Suprapubic skin (tissue), 4 donors: ENCODE results near the gene TXNDC17. TPM values are rescaled to one million over a fixed set of nuclear protein-coding genes. Genes with fewer than 3 reads are reported as not detected.

Source experiments
- DNase-seq, 2 donors: peaks; one replicate each; pipeline ENCODE4 v3.0.0-alpha.2; 2019; ENCODE audit warnings: low spot score in 2 of 2
- H3K27ac ChIP-seq: fragments of 200-600 bp; sonication (generic); one replicate; pipeline ENCODE4 v1.5.1; 2019
- H3K27me3 ChIP-seq: fragments of 200-600 bp; sonication (generic); one replicate; pipeline ENCODE4 v1.5.1; 2019
- H3K36me3 ChIP-seq: fragments of 200-600 bp; sonication (generic); one replicate; pipeline ENCODE4 v1.5.1; 2019
- H3K4me1 ChIP-seq: fragments of 200-600 bp; sonication (generic); one replicate; pipeline ENCODE4 v1.5.1; 2019
- H3K4me3 ChIP-seq: fragments of 200-600 bp; sonication (generic); one replicate; pipeline ENCODE4 v1.5.1; 2019; ENCODE audit warnings: mild to moderate bottlenecking
- H3K9me3 ChIP-seq: fragments of 200-600 bp; sonication (generic); one replicate; pipeline ENCODE4 v1.5.1; 2019
- EP300 ChIP-seq: sonication (generic); formaldehyde crosslinking; IDR thresholded peaks from one replicate; pipeline ENCODE4 v1.6.1; 2017; ENCODE audit warnings: antibody characterized with exemption
- POLR2A ChIP-seq, 2 donors: fragments of 450-650 bp; IDR thresholded peaks; one replicate each; pipeline ENCODE4 v1.6.1; 2017; ENCODE audit warnings: antibody characterized with exemption in 2 of 2, mild to moderate bottlenecking in 2 of 2, moderate library complexity in 2 of 2
- POLR2AphosphoS5 ChIP-seq, 3 donors: sonication (generic); formaldehyde crosslinking; IDR thresholded peaks; one replicate each; pipeline ENCODE4 v1.6.1; 2017; ENCODE audit warnings: antibody characterized with exemption in 3 of 3
- WGBS: methylation state at CpG from one replicate; pipeline ENCODE4 v1.1.5; 2018; 5-methylcytosine and 5-hydroxymethylcytosine counted together
- total RNA-seq, 4 donors: library from RNA; depleted of rRNA; stranded (reverse); fragments of >200 nt; gene quantifications; one replicate each; pipeline ENCODE4 v1.1.0, GENCODE V29; 2016
- TF ChIP-seq, protein P1 (sequence below), 2 donors: fragments of 200-600 bp in 1 of 2; fragments of 450-650 bp in 1 of 2; sonication (generic) in 1 of 2; IDR thresholded peaks; one replicate each; pipeline ENCODE4 v1.5.1; 2016 to 2019; ENCODE audit warnings: antibody characterized with exemption in 2 of 2, mild to moderate bottlenecking in 1 of 2, moderate library complexity in 1 of 2

Gene TXNDC17
- total RNA-seq, 4 donors from 2014 or later: 30.0 to 153 (median 92.9) TPM

DNA sequence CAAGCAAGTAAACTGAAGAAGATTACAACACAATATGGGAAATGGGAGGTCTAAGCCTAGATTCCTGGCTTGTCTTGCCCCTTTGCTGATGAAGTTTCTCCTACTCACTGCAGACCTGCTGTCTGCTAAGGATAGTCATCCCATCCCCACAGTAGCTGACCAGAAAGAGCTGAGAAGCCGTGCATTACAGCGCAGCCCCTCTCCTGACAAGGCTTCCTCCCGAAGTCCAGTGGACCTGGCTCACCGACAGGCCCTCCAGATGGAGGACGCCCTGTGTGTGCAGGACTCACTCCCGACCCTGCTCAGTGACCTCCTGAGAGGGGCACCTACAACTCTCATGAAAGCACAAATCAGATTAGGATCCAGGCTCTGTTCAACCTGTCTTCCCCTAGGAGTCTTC is 35.7 kb upstream of the TXNDC17 start:
- DNase-seq: no peak
- H3K27ac ChIP-seq: no peak overlapping the region
- no peak for TF ChIP-seq EP300
- TF ChIP-seq, protein P1, sequence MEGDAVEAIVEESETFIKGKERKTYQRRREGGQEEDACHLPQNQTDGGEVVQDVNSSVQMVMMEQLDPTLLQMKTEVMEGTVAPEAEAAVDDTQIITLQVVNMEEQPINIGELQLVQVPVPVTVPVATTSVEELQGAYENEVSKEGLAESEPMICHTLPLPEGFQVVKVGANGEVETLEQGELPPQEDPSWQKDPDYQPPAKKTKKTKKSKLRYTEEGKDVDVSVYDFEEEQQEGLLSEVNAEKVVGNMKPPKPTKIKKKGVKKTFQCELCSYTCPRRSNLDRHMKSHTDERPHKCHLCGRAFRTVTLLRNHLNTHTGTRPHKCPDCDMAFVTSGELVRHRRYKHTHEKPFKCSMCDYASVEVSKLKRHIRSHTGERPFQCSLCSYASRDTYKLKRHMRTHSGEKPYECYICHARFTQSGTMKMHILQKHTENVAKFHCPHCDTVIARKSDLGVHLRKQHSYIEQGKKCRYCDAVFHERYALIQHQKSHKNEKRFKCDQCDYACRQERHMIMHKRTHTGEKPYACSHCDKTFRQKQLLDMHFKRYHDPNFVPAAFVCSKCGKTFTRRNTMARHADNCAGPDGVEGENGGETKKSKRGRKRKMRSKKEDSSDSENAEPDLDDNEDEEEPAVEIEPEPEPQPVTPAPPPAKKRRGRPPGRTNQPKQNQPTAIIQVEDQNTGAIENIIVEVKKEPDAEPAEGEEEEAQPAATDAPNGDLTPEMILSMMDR (IDR thresholded peaks at IDR 0.05): no peak
- no peak for TF ChIP-seq POLR2AphosphoS5 (IDR thresholded peaks at IDR 0.05)
- TF ChIP-seq POLR2A (IDR thresholded peaks at IDR 0.05): no peak
- no peaks in the 10 kb centered on the region for H3K27me3 ChIP-seq
- WGBS: 97% methylated on average over 6 of the region's 6 CpGs
- no peak overlapping the region for H3K4me3 ChIP-seq
- H3K9me3 ChIP-seq: no peaks in the 10 kb centered on the region
- H3K36me3 ChIP-seq: peaks cover 56% of the 10 kb centered on the region
- H3K4me1 ChIP-seq: no peaks in the 10 kb centered on the region

DNA sequence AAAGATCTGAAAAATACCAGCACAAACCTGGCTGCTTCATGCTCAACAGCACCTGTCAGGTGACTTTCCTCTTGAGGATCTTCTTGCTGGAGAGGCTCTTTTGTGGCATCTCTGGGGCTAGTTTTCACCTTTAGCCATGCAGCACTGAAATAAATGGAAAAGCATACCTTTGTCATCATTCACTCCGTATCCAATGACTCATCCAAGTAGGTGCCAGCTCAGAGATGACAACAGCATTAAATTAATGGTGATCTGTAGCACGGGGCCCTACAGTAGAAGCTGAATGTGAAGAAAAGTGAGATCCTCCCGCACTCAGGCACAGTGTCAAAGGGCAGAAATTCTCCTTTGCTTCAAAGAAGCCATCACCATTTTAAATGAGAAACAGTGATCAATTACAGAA is 32.5 kb upstream of the TXNDC17 start:
- no peaks in the 10 kb centered on the region for H3K4me1 ChIP-seq
- TF ChIP-seq POLR2A (IDR thresholded peaks at IDR 0.05) (no peak), EP300 (no peak), POLR2AphosphoS5 (IDR thresholded peaks at IDR 0.05) (no peak)
- TF ChIP-seq, protein P1 (IDR thresholded peaks at IDR 0.05): no peak
- no peaks in the 10 kb centered on the region for H3K27me3 ChIP-seq
- H3K9me3 ChIP-seq: no peaks in the 10 kb centered on the region
- no peak for DNase-seq
- H3K36me3 ChIP-seq: peaks cover 62% of the 10 kb centered on the region
- WGBS: 74% methylated on average over 3 of the region's 3 CpGs
- no peak overlapping the region for H3K27ac ChIP-seq
- H3K4me3 ChIP-seq: no peak overlapping the region

DNA sequence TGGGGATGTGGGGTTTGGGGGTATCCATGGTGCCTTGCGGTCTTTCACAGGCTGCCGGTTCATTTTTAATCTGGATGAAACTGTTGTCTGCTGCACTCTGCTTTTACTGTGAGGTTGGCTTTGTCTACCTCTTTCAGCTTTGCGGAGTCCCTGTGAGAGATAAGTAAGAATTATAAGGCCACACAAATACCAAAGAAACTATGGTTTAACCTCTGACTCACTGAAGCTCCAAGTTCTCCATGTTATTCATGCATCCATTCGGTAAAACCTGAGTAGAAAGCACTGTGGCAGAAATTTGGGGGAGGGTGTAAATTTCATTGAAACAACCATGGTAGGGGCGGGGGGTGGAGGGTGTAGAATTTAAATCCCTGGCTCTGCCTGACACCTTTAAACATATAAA is 30.8 kb upstream of the TXNDC17 start:
- WGBS: 97% methylated on average over 5 of the region's 5 CpGs
- no peak overlapping the region for H3K27ac ChIP-seq
- H3K9me3 ChIP-seq: no peaks in the 10 kb centered on the region
- H3K36me3 ChIP-seq: peaks cover 65% of the 10 kb centered on the region
- H3K4me3 ChIP-seq: no peak overlapping the region
- no peak for DNase-seq
- H3K4me1 ChIP-seq: no peaks in the 10 kb centered on the region
- TF ChIP-seq POLR2A (IDR thresholded peaks at IDR 0.05) (no peak), POLR2AphosphoS5 (IDR thresholded peaks at IDR 0.05) (no peak), EP300 (no peak)
- TF ChIP-seq, protein P1 (IDR thresholded peaks at IDR 0.05): no peak
- no peaks in the 10 kb centered on the region for H3K27me3 ChIP-seq

DNA sequence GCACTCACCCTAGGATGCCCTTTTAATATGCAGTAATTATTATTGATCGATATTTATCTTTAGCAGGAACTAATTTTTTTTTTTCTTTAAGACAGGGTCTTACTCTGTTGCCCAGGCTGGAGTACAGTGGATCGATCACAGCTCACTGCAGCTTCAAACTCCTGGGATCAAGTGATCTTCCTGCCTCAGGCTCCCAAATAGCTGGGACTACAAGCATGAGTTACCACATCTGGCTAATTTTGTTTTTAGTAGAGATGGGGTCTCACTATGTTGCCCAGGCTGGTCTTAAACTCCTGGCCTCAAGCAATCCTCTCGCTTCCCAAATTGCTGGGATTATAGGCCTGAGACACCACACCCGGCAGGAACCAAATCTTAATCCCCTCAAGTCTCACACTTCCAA is 29.6 kb upstream of the TXNDC17 start:
- Histone ChIP-seq H3K36me3 (peaks cover 56% of the 10 kb centered on the region), H3K4me1 (no peaks in the 10 kb centered on the region), H3K27me3 (no peaks in the 10 kb centered on the region), H3K27ac (no peak overlapping the region), H3K9me3 (no peaks in the 10 kb centered on the region), H3K4me3 (no peak overlapping the region)
- no peak for DNase-seq
- TF ChIP-seq, protein P1 (IDR thresholded peaks at IDR 0.05): no peak
- TF ChIP-seq POLR2AphosphoS5 (IDR thresholded peaks at IDR 0.05) (no peak), POLR2A (IDR thresholded peaks at IDR 0.05) (no peak), EP300 (no peak)
- 96% methylated on average over 4 of the region's 4 CpGs for WGBS

DNA sequence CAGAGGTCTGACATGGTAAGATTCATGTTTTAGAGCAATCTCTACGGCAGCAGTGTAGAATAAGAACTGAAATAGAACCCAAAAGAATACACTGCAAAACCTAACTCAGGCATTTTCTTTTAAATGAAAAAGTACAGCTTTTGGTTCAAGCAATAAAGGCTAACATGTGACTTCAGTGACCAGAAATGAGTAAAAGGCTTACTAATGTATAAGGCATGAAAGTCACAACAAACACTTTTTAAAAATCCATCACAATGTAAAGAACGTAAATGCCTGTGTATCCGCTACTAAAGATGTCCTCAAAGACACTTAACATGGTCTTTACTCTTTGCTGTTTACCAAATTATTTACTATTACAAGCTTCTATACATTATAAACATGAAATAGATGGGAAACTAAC is 16.9 kb upstream of the TXNDC17 start:
- H3K27me3 ChIP-seq: no peaks in the 10 kb centered on the region
- H3K4me3 ChIP-seq: no peak overlapping the region
- no peak for DNase-seq
- no peaks in the 10 kb centered on the region for H3K4me1 ChIP-seq
- no peaks in the 10 kb centered on the region for H3K9me3 ChIP-seq
- TF ChIP-seq POLR2AphosphoS5 (IDR thresholded peaks at IDR 0.05): no peak
- TF ChIP-seq, protein P1 (IDR thresholded peaks at IDR 0.05): no peak
- TF ChIP-seq POLR2A (IDR thresholded peaks at IDR 0.05): no peak
- TF ChIP-seq EP300: no peak
- WGBS: 97% methylated on average over 3 of the region's 3 CpGs
- H3K36me3 ChIP-seq: peaks cover 68% of the 10 kb centered on the region
- H3K27ac ChIP-seq: no peak overlapping the region
